Ovary (tissue), 3 donors: ENCODE data around the gene ATP5ME.

Experiments used
- CTCF ChIP-seq, 3 donors: fragments of 450-650 bp in 2 of 3; fragments of 200-600 bp in 1 of 3; IDR thresholded peaks; one replicate each; pipeline versions ENCODE4 v1.5.1 to v1.8.0; 2016 to 2022; ENCODE audit warnings: antibody characterized with exemption in 3 of 3, mild to moderate bottlenecking in 1 of 3
- EP300 ChIP-seq: sonication (generic); formaldehyde crosslinking; IDR thresholded peaks from one replicate; pipeline ENCODE4 v1.6.1; 2017; ENCODE audit warnings: antibody characterized with exemption
- POLR2A ChIP-seq: fragments of 450-650 bp; IDR thresholded peaks from one replicate; pipeline ENCODE4 v1.6.1; 2017; ENCODE audit warnings: antibody characterized with exemption, mild to moderate bottlenecking, moderate library complexity
- donor health status: DM: no; HTN: no; CAD: no.

GRCh38 chr4:656436-657337 is 17.4 kb downstream of the ATP5ME start:
- TF ChIP-seq CTCF (IDR thresholded peaks at IDR 0.05) (no peak), POLR2A (no peak), EP300 (no peak)
